NCI-H1092 (cell line): ENCODE measurements around the gene ACHE.
A peak's percentile ranks its signal among the peaks of the same experiment; 100 is the strongest.
"Not testable (repeated sequence)": the region's sequence is repeated elsewhere in the genome, so short reads cannot be mapped to it uniquely, and the experiment has no call there.

Experiments
- DNase-seq: peaks from one replicate; lab custom pipeline; 2025; lab: John Stamatoyannopoulos, UW

ACHE gene

GRCh38 chr7:100861616-100861985 is 34.1 kb downstream of the ACHE start:
- DNase-seq: no peak

- DNase-seq: no peak
Measured at GRCh38 chr7:100860702-100861615, 34.7 kb downstream of the ACHE start.

GRCh38 chr7:100859856-100860255 is 35.8 kb downstream of the ACHE start:
- no peak for DNase-seq

- no peak for DNase-seq
Measured at GRCh38 chr7:100856871-100857282, 38.8 kb downstream of the ACHE start.

GRCh38 chr7:100855515-100855914 is 40.2 kb downstream of the ACHE start:
- no peak for DNase-seq

- DNase-seq: not testable (repeated sequence)
Measured at GRCh38 chr7:100854899-100855298, 40.8 kb downstream of the ACHE start.

GRCh38 chr7:100854146-100854895 is 41.4 kb downstream of the ACHE start:
- no peak for DNase-seq

- DNase-seq: peak; percentile 88
Measured at GRCh38 chr7:100852048-100852872, 43.4 kb downstream of the ACHE start, which contains the start of gene SLC12A9. SLC12A9 (plus strand) TSS chr7:100852713; CDS start chr7:100854198, 1,485 bp downstream.

GRCh38 chr7:100847360-100847759 is 48.3 kb downstream of the ACHE start:
- DNase-seq: no peak

- DNase-seq: no peak
Measured at GRCh38 chr7:100840470-100841100, 55.1 kb downstream of the ACHE start.
